Spleen (tissue), 11 donors: ENCODE measurements around the gene PDIA5. TPM values are rescaled to one million over a fixed set of nuclear protein-coding genes. Genes with fewer than 3 reads are reported as not detected.
A peak's percentile ranks its signal among the peaks of the same experiment; 100 is the strongest.

Experiments used
- DNase-seq: peaks from one replicate; pipeline ENCODE4 v3.0.0-alpha.2; 2020
- H3K27ac ChIP-seq, 8 donors: fragments of 200-600 bp; sonication (generic) in 7 of 8; 1 replicate in 4 of 8; 2 replicates in 4 of 8; pipeline versions ENCODE4 v1.5.0 to v1.8.0; 2016 to 2021; ENCODE audit warnings: inconsistent platforms in 4 of 8, mild to moderate bottlenecking in 4 of 8, moderate library complexity in 1 of 8
- H3K27me3 ChIP-seq, 7 donors: fragments of 200-600 bp; sonication (generic) in 6 of 7; replicated peaks in 1 of 7; 1 replicate in 4 of 7; 2 replicates in 3 of 7; pipeline versions ENCODE4 v1.5.0 to v1.8.0; 2016 to 2021; ENCODE audit warnings: inconsistent platforms in 3 of 7, mild to moderate bottlenecking in 1 of 7
- H3K36me3 ChIP-seq, 6 donors: fragments of 200-600 bp; sonication (generic) in 5 of 6; 1 replicate in 4 of 6; 2 replicates in 2 of 6; pipeline versions ENCODE4 v1.5.0 to v1.8.0; 2016 to 2021; ENCODE audit warnings: inconsistent platforms in 2 of 6
- H3K4me1 ChIP-seq, 6 donors: fragments of 200-600 bp; sonication (generic) in 5 of 6; 1 replicate in 3 of 6; 2 replicates in 3 of 6; pipeline versions ENCODE4 v1.5.0 to v1.8.0; 2016 to 2021; ENCODE audit warnings: inconsistent platforms in 3 of 6
- H3K4me3 ChIP-seq, 8 donors: fragments of 200-600 bp; sonication (generic) in 7 of 8; 1 replicate in 4 of 8; 2 replicates in 4 of 8; pipeline versions ENCODE4 v1.5.0 to v1.8.0; 2016 to 2021; ENCODE audit warnings: inconsistent platforms in 4 of 8, mild to moderate bottlenecking in 4 of 8, moderate library complexity in 2 of 8
- H3K9me3 ChIP-seq, 8 donors: fragments of 200-600 bp; sonication (generic) in 7 of 8; 1 replicate in 4 of 8; 2 replicates in 4 of 8; pipeline versions ENCODE4 v1.5.0 to v1.8.0; 2016 to 2021; ENCODE audit warnings: inconsistent platforms in 4 of 8
- POLR2A ChIP-seq, 3 donors: fragments of 450-650 bp; IDR thresholded peaks; one replicate each; pipeline ENCODE4 v1.5.1; 2017; ENCODE audit warnings: antibody characterized with exemption in 3 of 3, mild to moderate bottlenecking in 1 of 3
- POLR2AphosphoS5 ChIP-seq, 3 donors: sonication (generic); formaldehyde crosslinking; IDR thresholded peaks; one replicate each; pipeline ENCODE4 v1.5.1; 2017; ENCODE audit warnings: antibody characterized with exemption in 3 of 3
- WGBS, 5 donors: extraction: QIAGEN DNeasy Blood & Tissue Kit in 3 of 5; methylation state at CpG; one replicate each; pipeline versions ENCODE4 v1.1.5 to v1.1.7; 2013 to 2018; 5-methylcytosine and 5-hydroxymethylcytosine counted together
- intact Hi-C: fragments of 100-400 bp; cut with DNase I; formaldehyde crosslinking; loops from one replicate; pipeline ENCODE4 v1.15.0; 2023; ENCODE audit warnings: low total_unique reads
- polyA plus RNA-seq, 3 donors: library from polyadenylated mRNA; stranded (reverse); fragments of 200-250 nt; gene quantifications; one replicate each; pipeline ENCODE4 v1.2.1, GENCODE V29; 2013
- total RNA-seq, 7 donors: library from RNA; depleted of rRNA in 3 of 7; stranded (reverse); fragments of >200 nt in 3 of 7; fragmentation: NEBNext Ultra II Directional in 4 of 7; extraction: Animal tissue kit (Norgen Biotek cat#: 25700) in 4 of 7; gene quantifications; one replicate each; pipeline versions ENCODE4 v1.1.0 to v1.2.1, GENCODE V29; 2016 to 2021
- TF ChIP-seq, protein P1 (sequence below), 11 experiments: fragments of 200-600 bp in 7 of 11; fragments of 450-650 bp in 4 of 11; sonication (generic) in 4 of 11; IDR thresholded peaks in 8 of 11; conservative IDR thresholded peaks in 3 of 11; 1 replicate in 7 of 11; 2 replicates in 4 of 11; pipeline versions ENCODE4 v1.4.0 to v1.8.0; 2016 to 2021; ENCODE audit warnings: antibody characterized with exemption in 11 of 11, inconsistent platforms in 4 of 11, mild to moderate bottlenecking in 1 of 11
- donor health status: healthy with polysubstance abuse.
- donor health status: DM: no; HTN: no; CAD: no; lungs with moderate emphysema.
- donor health status: DM: no; HTN: no; CAD: no.
- donor health status: Bipolar disorder and iron deficiency.
- donor health status: healthy.
- donor health status: DM: no; HTN: no; CAD: no.
- donor health status: DM: yes; HTN: yes; CAD: no.

PDIA5 gene
- total and polyA plus RNA-seq, 10 donors: 5.8 to 30.2 (median 19.7) TPM

- intact Hi-C loops: loop anchor here (10.0 kb wide), 2 partner anchors 79 to 259 kb away; no protein-coding TSS in a partner anchor
- Histone ChIP-seq H3K4me1 (peaks cover 18 to 35% (median 32%) of the 10 kb centered on the region in 6 donors), H3K9me3 (no peaks in the 10 kb centered on the region), H3K4me3 (no peak overlapping the region), H3K27me3 (peaks cover 17 to 67% (median 33%) of the 10 kb centered on the region in 7 donors), H3K27ac (no peak overlapping the region), H3K36me3 (no peaks in the 10 kb centered on the region)
- no peak for DNase-seq
- WGBS, 5 donors: 84 to 100% (median 98%) methylated on average over 1 of the region's 1 CpG
- TF ChIP-seq POLR2A (IDR thresholded peaks at IDR 0.05) (no peak), POLR2AphosphoS5 (IDR thresholded peaks at IDR 0.05) (no peak)
Measured at GRCh38 chr3:123024056-123024455, 42.8 kb upstream of the PDIA5 start.

GRCh38 chr3:123025642-123026521 is 40.9 kb upstream of the PDIA5 start:
- Histone ChIP-seq H3K4me3 (peak overlapping the region in 7 of 8 donors; percentile 51 to 75 (median 60)), H3K36me3 (no peaks in the 10 kb centered on the region), H3K9me3 (no peaks in the 10 kb centered on the region), H3K27me3 (peaks cover 17 to 80% (median 47%) of the 10 kb centered on the region in 7 donors), H3K27ac (no peak overlapping the region), H3K4me1 (peaks cover 18 to 38% (median 32%) of the 10 kb centered on the region in 6 donors)
- TF ChIP-seq, protein P1, sequence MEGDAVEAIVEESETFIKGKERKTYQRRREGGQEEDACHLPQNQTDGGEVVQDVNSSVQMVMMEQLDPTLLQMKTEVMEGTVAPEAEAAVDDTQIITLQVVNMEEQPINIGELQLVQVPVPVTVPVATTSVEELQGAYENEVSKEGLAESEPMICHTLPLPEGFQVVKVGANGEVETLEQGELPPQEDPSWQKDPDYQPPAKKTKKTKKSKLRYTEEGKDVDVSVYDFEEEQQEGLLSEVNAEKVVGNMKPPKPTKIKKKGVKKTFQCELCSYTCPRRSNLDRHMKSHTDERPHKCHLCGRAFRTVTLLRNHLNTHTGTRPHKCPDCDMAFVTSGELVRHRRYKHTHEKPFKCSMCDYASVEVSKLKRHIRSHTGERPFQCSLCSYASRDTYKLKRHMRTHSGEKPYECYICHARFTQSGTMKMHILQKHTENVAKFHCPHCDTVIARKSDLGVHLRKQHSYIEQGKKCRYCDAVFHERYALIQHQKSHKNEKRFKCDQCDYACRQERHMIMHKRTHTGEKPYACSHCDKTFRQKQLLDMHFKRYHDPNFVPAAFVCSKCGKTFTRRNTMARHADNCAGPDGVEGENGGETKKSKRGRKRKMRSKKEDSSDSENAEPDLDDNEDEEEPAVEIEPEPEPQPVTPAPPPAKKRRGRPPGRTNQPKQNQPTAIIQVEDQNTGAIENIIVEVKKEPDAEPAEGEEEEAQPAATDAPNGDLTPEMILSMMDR (IDR thresholded peaks at IDR 0.05 in 8 of 11, conservative IDR thresholded peaks at IDR 0.05 in 3 of 11): no peak
- no peak for TF ChIP-seq POLR2A (IDR thresholded peaks at IDR 0.05)
- TF ChIP-seq POLR2AphosphoS5 (IDR thresholded peaks at IDR 0.05): no peak
- WGBS, 5 donors: 20 to 31% (median 25%) methylated on average over 27 to 33 of the region's 33 CpGs
- intact Hi-C loops: loop anchor here (10.0 kb wide), 2 partner anchors 81 to 261 kb away; no protein-coding TSS in a partner anchor
- DNase-seq: no peak

GRCh38 chr3:123026565-123027291 is 40.1 kb upstream of the PDIA5 start:
- Histone ChIP-seq H3K4me3 (peak overlapping the region; percentile 49 to 75 (median 60)), H3K27me3 (peaks cover 17 to 79% (median 53%) of the 10 kb centered on the region in 7 donors), H3K36me3 (no peaks in the 10 kb centered on the region), H3K9me3 (no peaks in the 10 kb centered on the region), H3K4me1 (peaks cover 18 to 46% (median 35%) of the 10 kb centered on the region in 6 donors), H3K27ac (no peak overlapping the region)
- DNase-seq: peak; percentile 80
- intact Hi-C loops: loop anchor here (10.0 kb wide), 2 partner anchors 82 to 262 kb away; no protein-coding TSS in a partner anchor
- WGBS, 5 donors: 1 to 2% (median 1%) methylated on average over 49 to 62 of the region's 62 CpGs
- TF ChIP-seq POLR2A (IDR thresholded peaks at IDR 0.05): no peak
- TF ChIP-seq, protein P1 (IDR thresholded peaks at IDR 0.05 in 8 of 11, conservative IDR thresholded peaks at IDR 0.05 in 3 of 11): no peak
- TF ChIP-seq POLR2AphosphoS5 (IDR thresholded peaks at IDR 0.05): peak in 1 of 3 donors; percentile 35
